GM10847 (cell line): ENCODE results near the gene SNRNP200.

ENCODE experiments used
- POLR2A ChIP-seq: IDR thresholded peaks from 2 replicates; pipeline ENCODE4 v1.6.1; 2011; ENCODE audit not compliant: insufficient read length; ENCODE audit errors: extremely low read depth

Gene SNRNP200

GRCh38 chr2:96225016-96225533 lies 80.3 kb downstream of the SNRNP200 start:
- no peak for TF ChIP-seq POLR2A
